HepG2 (cell line): ENCODE data around the gene CCDC50. TPM values are rescaled to one million over a fixed set of nuclear protein-coding genes. Genes with fewer than 3 reads are reported as not detected.

Experiments
- HOMEZ ChIP-seq: IDR thresholded peaks from 2 replicates; pipeline ENCODE4 v1.6.1; 2016; ENCODE audit warnings: low read depth
- HOXA3 ChIP-seq: sonication (generic); formaldehyde crosslinking; IDR thresholded peaks from 2 replicates; pipeline ENCODE4 v1.5.0; 2020; ENCODE audit warnings: missing genetic modification reagents
- POGZ ChIP-seq: sonication (generic); formaldehyde crosslinking; IDR thresholded peaks from 2 replicates; pipeline ENCODE4 v1.4.0; 2020; ENCODE audit warnings: mild to moderate bottlenecking, missing genetic modification reagents
- SAP130 ChIP-seq: IDR thresholded peaks from 2 replicates; pipeline ENCODE4 v1.6.1; 2016; ENCODE audit warnings: low read depth
- SIX1 ChIP-seq: sonication (generic); formaldehyde crosslinking; IDR thresholded peaks from 2 replicates; pipeline ENCODE4 v1.4.0; 2020; ENCODE audit warnings: missing genetic modification reagents, borderline replicate concordance
- SNAPC2 ChIP-seq: sonication (generic); formaldehyde crosslinking; IDR thresholded peaks from 2 replicates; pipeline ENCODE4 v1.8.1; 2022; ENCODE audit warnings: mild to moderate bottlenecking, missing genetic modification reagents
- SOX6 ChIP-seq, 2 experiments: fragments of 450-650 bp in 1 of 2; sonication (generic) in 1 of 2; formaldehyde crosslinking in 1 of 2; IDR thresholded peaks; 2 replicates each; pipeline versions ENCODE4 v1.4.0 to v1.6.1; 2017 to 2020; ENCODE audit warnings: antibody characterized with exemption in 1 of 2, mild to moderate bottlenecking in 1 of 2, missing genetic modification reagents in 1 of 2
- ZBTB40 ChIP-seq, 2 experiments: fragments of 450-650 bp in 1 of 2; sonication (generic) in 1 of 2; formaldehyde crosslinking in 1 of 2; IDR thresholded peaks; 2 replicates each; pipeline versions ENCODE4 v1.6.1 to v1.8.0; 2016 to 2022; ENCODE audit warnings: antibody characterized with exemption in 1 of 2, mild to moderate bottlenecking in 1 of 2, missing genetic modification reagents in 1 of 2
- ZFX ChIP-seq: sonication (generic); formaldehyde crosslinking; IDR thresholded peaks from 2 replicates; pipeline ENCODE4 v1.4.0; 2020; ENCODE audit warnings: mild to moderate bottlenecking, low read depth, missing genetic modification reagents, moderate library complexity
- ZNF275 ChIP-seq: sonication (generic); formaldehyde crosslinking; IDR thresholded peaks from 2 replicates; pipeline ENCODE4 v1.8.0; 2022; ENCODE audit warnings: missing genetic modification reagents, mild to moderate bottlenecking, inconsistent platforms, borderline replicate concordance
- ZNF3 ChIP-seq: IDR thresholded peaks from 2 replicates; pipeline ENCODE4 v1.7.0; 2017; ENCODE audit warnings: inconsistent platforms
- ZNF556 ChIP-seq: sonication (generic); formaldehyde crosslinking; IDR thresholded peaks from 2 replicates; pipeline ENCODE4 v1.4.0; 2020; ENCODE audit warnings: mild to moderate bottlenecking, missing genetic modification reagents, borderline replicate concordance
- ZSCAN5A ChIP-seq: sonication (generic); formaldehyde crosslinking; IDR thresholded peaks from 2 replicates; pipeline ENCODE4 v1.8.0; 2022; ENCODE audit warnings: mild to moderate bottlenecking, missing genetic modification reagents, borderline replicate concordance
- polyA plus RNA-seq, 8 experiments: library from polyadenylated mRNA; depleted of rRNA in 3 of 8; stranded (reverse) in 7 of 8; unstranded in 1 of 8; fragments of >200 nt; fragmentation: Illumina TruSeq in 4 of 8; extraction: Trizol in 4 of 8; gene quantifications; 2 replicates each; pipeline versions ENCODE4 v1.2.1 to v1.2.3, GENCODE V29; 2011 to 2016; ENCODE audit warnings: low read depth in 4 of 8, missing spikeins in 1 of 8, mixed read lengths in 1 of 8; ENCODE audit not compliant: insufficient read depth in 1 of 8
- total RNA-seq, 5 experiments: library from RNA; depleted of rRNA; stranded (reverse); fragments of >200 nt; fragmentation: Illumina TruSeq; extraction: Trizol; gene quantifications; 2 replicates each; pipeline ENCODE4 v1.2.3, GENCODE V29; 2016; ENCODE audit warnings: low read depth in 1 of 5

The CCDC50 gene
- total and polyA plus RNA-seq, 2 of the 13 experiments (the other 11 are each of a cell fraction or from before 2014, with no cell fraction given), result 47.6 to 66.4 TPM

GRCh38 chr3:191353022-191353777 is 24.0 kb downstream of the CCDC50 start (continued):
- TF ChIP-seq POGZ (CRISPR knock-in tag) (peak; percentile 51; the same call in 1 of the 2 replicates), ZFX (0 out of 2 replicates have a peak, but pooled peaks have one; percentile 20), ZNF3 (CRISPR knock-in tag) (peak; percentile 94), HOXA3 (CRISPR knock-in tag) (0 out of 2 replicates have a peak, but pooled peaks have one; percentile 20), SIX1 (CRISPR knock-in tag) (peak; percentile 43; the same call in 1 of the 2 replicates), SOX6 (IDR thresholded peaks at IDR 0.05) (no peak), SOX6 (CRISPR knock-in tag; IDR thresholded peaks at IDR 0.05) (peak; percentile 59), ZNF556 (CRISPR knock-in tag) (no peak), ZNF275 (CRISPR knock-in tag) (no peak), SNAPC2 (CRISPR knock-in tag) (no peak), ZBTB40 (IDR thresholded peaks at IDR 0.05) (no peak), ZBTB40 (CRISPR knock-in tag; IDR thresholded peaks at IDR 0.05) (no peak), HOMEZ (CRISPR knock-in tag) (0 out of 2 replicates have a peak, but pooled peaks have one; percentile 15), SAP130 (peak; percentile 58), ZSCAN5A (CRISPR knock-in tag) (0 out of 2 replicates have a peak, but pooled peaks have one; percentile 47)
